ENCODE measurements around the gene TARBP2.
"Not testable (repeated sequence)": the region's sequence is repeated elsewhere in the genome, so short reads cannot be mapped to it uniquely, and the experiment has no call there.

TARBP2 gene

GRCh38 chr12:53474819-53475218 lies 26.3 kb upstream of the TARBP2 start:
- DNase-seq (ENCODE audit: low spot score): no peak

- DNase-seq (ENCODE audit: low spot score): no peak
Observed at GRCh38 chr12:53476769-53477209, 24.3 kb upstream of the TARBP2 start.

GRCh38 chr12:53478865-53479264 lies 22.2 kb upstream of the TARBP2 start:
- DNase-seq (ENCODE audit: low spot score): no peak

- no peak for DNase-seq (ENCODE audit: low spot score)
Observed at GRCh38 chr12:53479331-53479730, 21.8 kb upstream of the TARBP2 start.

- DNase-seq (ENCODE audit: low spot score): no peak
Observed at GRCh38 chr12:53480491-53481442, 20.3 kb upstream of the TARBP2 start.

GRCh38 chr12:53481458-53481857 lies 19.6 kb upstream of the TARBP2 start:
- DNase-seq (ENCODE audit: low spot score): not testable (repeated sequence)

GRCh38 chr12:53481939-53482586 lies 19.0 kb upstream of the TARBP2 start:
- DNase-seq (ENCODE audit: low spot score): no peak

GRCh38 chr12:53482626-53483168 lies 18.4 kb upstream of the TARBP2 start:
- no peak for DNase-seq (ENCODE audit: low spot score)

GRCh38 chr12:53483225-53483978 lies 17.7 kb upstream of the TARBP2 start:
- no peak for DNase-seq (ENCODE audit: low spot score)

GRCh38 chr12:53483979-53484377 lies 17.1 kb upstream of the TARBP2 start:
- DNase-seq (ENCODE audit: low spot score): no peak

GRCh38 chr12:53484686-53485575 lies 16.2 kb upstream of the TARBP2 start:
- DNase-seq (ENCODE audit: low spot score): no peak

- DNase-seq (ENCODE audit: low spot score): no peak
Observed at GRCh38 chr12:53485955-53486735, 14.9 kb upstream of the TARBP2 start.

- DNase-seq (ENCODE audit: low spot score): no peak
Observed at GRCh38 chr12:53486736-53487487, 14.2 kb upstream of the TARBP2 start.

- no peak for DNase-seq (ENCODE audit: low spot score)
Observed at GRCh38 chr12:53489242-53489864, 11.7 kb upstream of the TARBP2 start.

- DNase-seq (ENCODE audit: low spot score): no peak
Observed at GRCh38 chr12:53492188-53492587, 8.9 kb upstream of the TARBP2 start.

- DNase-seq (ENCODE audit: low spot score): peak; percentile 86
Observed at GRCh38 chr12:53492830-53493609, 8.1 kb upstream of the TARBP2 start.

GRCh38 chr12:53493610-53494391 lies 7.3 kb upstream of the TARBP2 start:
- no peak for DNase-seq (ENCODE audit: low spot score)

Data from CD4-positive, alpha-beta T cell treated with Interleukin-6 at 100 ng/mL for 8 hours (primary cell).